Liver (tissue), 9 donors: ENCODE measurements around the gene BHLHE23. TPM values are rescaled to one million over a fixed set of nuclear protein-coding genes. Genes with fewer than 3 reads are reported as not detected.

Experiments used
- DNase-seq: peaks from one replicate; pipeline ENCODE4 v3.0.0-alpha.2; 2017; ENCODE audit warnings: low spot score
- H3K27ac ChIP-seq, 2 donors: one replicate each; pipeline ENCODE4 v1.7.0; 2013; ENCODE audit warnings: inconsistent platforms in 2 of 2, low read length in 2 of 2, control low read depth in 1 of 2, low read depth in 1 of 2, mild to moderate bottlenecking in 1 of 2
- H3K27me3 ChIP-seq, 4 donors: one replicate each; pipeline versions ENCODE4 v1.6.1 to v1.7.0; 2013; ENCODE audit warnings: low read length in 3 of 4, inconsistent platforms in 1 of 4, mild to moderate bottlenecking in 1 of 4, moderate library complexity in 1 of 4; ENCODE audit not compliant: control insufficient read depth in 4 of 4, insufficient read depth in 4 of 4
- H3K36me3 ChIP-seq, 4 donors: one replicate each; pipeline versions ENCODE4 v1.6.1 to v1.7.0; 2013; ENCODE audit warnings: low read length in 3 of 4, mild to moderate bottlenecking in 3 of 4, low read depth in 1 of 4, moderate library complexity in 1 of 4; ENCODE audit not compliant: control insufficient read depth in 4 of 4, insufficient read depth in 3 of 4
- H3K4me1 ChIP-seq, 4 donors: one replicate each; pipeline versions ENCODE4 v1.6.1 to v1.7.0; 2013; ENCODE audit warnings: low read length in 3 of 4, mild to moderate bottlenecking in 3 of 4, moderate library complexity in 1 of 4; ENCODE audit not compliant: control insufficient read depth in 4 of 4, insufficient read depth in 4 of 4
- H3K4me3 ChIP-seq, 3 donors: one replicate each; pipeline versions ENCODE4 v1.6.1 to v1.7.0; 2013; ENCODE audit warnings: low read length in 3 of 3, control low read depth in 1 of 3, low read depth in 1 of 3, mild to moderate bottlenecking in 1 of 3
- H3K9ac ChIP-seq, 2 donors: one replicate each; pipeline ENCODE4 v1.7.0; 2013; ENCODE audit warnings: low read length in 2 of 2, mild to moderate bottlenecking in 2 of 2, moderate library complexity in 2 of 2, control low read depth in 1 of 2, low read depth in 1 of 2
- H3K9me3 ChIP-seq, 4 donors: one replicate each; pipeline versions ENCODE4 v1.6.1 to v1.7.0; 2013; ENCODE audit warnings: low read length in 3 of 4; ENCODE audit not compliant: control insufficient read depth in 4 of 4
- ATF3 ChIP-seq: IDR thresholded peaks from 2 replicates; pipeline ENCODE4 v1.6.1; 2016; ENCODE audit warnings: antibody characterized with exemption
- EGR1 ChIP-seq, 2 donors: IDR thresholded peaks; 2 replicates each; pipeline ENCODE4 v1.6.1; 2016 to 2018; ENCODE audit warnings: antibody characterized with exemption in 2 of 2, low read depth in 2 of 2
- FOXA1 ChIP-seq: IDR thresholded peaks from 2 replicates; pipeline ENCODE4 v1.6.1; 2016; ENCODE audit warnings: antibody characterized with exemption
- FOXA2 ChIP-seq: IDR thresholded peaks from 2 replicates; pipeline ENCODE4 v1.6.1; 2016; ENCODE audit warnings: antibody characterized with exemption
- GABPA ChIP-seq, 2 donors: IDR thresholded peaks in 1 of 2; conservative IDR thresholded peaks in 1 of 2; 2 replicates each; pipeline ENCODE4 v1.6.1; 2016; ENCODE audit warnings: antibody characterized with exemption in 2 of 2, mild to moderate bottlenecking in 1 of 2, moderate library complexity in 1 of 2
- HNF4A ChIP-seq, 2 donors: conservative IDR thresholded peaks; 2 replicates each; pipeline ENCODE4 v1.6.1; 2016; ENCODE audit warnings: antibody characterized with exemption in 2 of 2, mild to moderate bottlenecking in 2 of 2
- HNF4G ChIP-seq: IDR thresholded peaks from 2 replicates; pipeline ENCODE4 v1.6.1; 2016; ENCODE audit warnings: antibody characterized with exemption
- JUND ChIP-seq, 2 donors: IDR thresholded peaks; 2 replicates each; pipeline ENCODE4 v1.6.1; 2016; ENCODE audit warnings: antibody characterized with exemption in 2 of 2
- MAX ChIP-seq: IDR thresholded peaks from 2 replicates; pipeline ENCODE4 v1.6.1; 2016; ENCODE audit warnings: antibody characterized with exemption
- NR2F2 ChIP-seq: IDR thresholded peaks from 2 replicates; pipeline ENCODE4 v1.6.1; 2016; ENCODE audit warnings: antibody characterized with exemption
- RAD21 ChIP-seq, 2 donors: IDR thresholded peaks; 2 replicates each; pipeline ENCODE4 v1.6.1; 2016; ENCODE audit warnings: antibody characterized with exemption in 2 of 2, mild to moderate bottlenecking in 2 of 2
- REST ChIP-seq: IDR thresholded peaks from 2 replicates; pipeline ENCODE4 v1.6.1; 2016; ENCODE audit warnings: antibody characterized with exemption, mild to moderate bottlenecking
- RXRA ChIP-seq, 2 donors: IDR thresholded peaks; 2 replicates each; pipeline ENCODE4 v1.6.1; 2017 to 2018; ENCODE audit warnings: antibody characterized with exemption in 2 of 2, mild to moderate bottlenecking in 1 of 2
- SP1 ChIP-seq: IDR thresholded peaks from 2 replicates; pipeline ENCODE4 v1.6.1; 2018; ENCODE audit warnings: antibody characterized with exemption, mild to moderate bottlenecking
- TAF1 ChIP-seq: conservative IDR thresholded peaks from 2 replicates; pipeline ENCODE4 v1.6.1; 2016; ENCODE audit warnings: antibody characterized with exemption, mild to moderate bottlenecking
- WGBS: extraction: QIAGEN DNeasy Blood & Tissue Kit; methylation state at CpG from one replicate; pipeline ENCODE4 v1.1.7; 2013; 5-methylcytosine and 5-hydroxymethylcytosine counted together
- polyA plus RNA-seq, 2 donors: library from polyadenylated mRNA; stranded (reverse) in 1 of 2; unstranded in 1 of 2; fragments of 200-250 nt in 1 of 2; fragments of >200 nt in 1 of 2; fragmentation: Nextera tagmentation in 1 of 2; extraction: Ambion mirVana in 1 of 2; gene quantifications; one replicate each; pipeline versions ENCODE4 v1.2.1 to v1.2.3, GENCODE V29; 2013 to 2015
- total RNA-seq, 2 donors: library from RNA; depleted of rRNA; stranded (reverse); fragments of >200 nt; gene quantifications; one replicate each; pipeline ENCODE4 v1.2.3, GENCODE V29; 2014
- TF ChIP-seq, protein P1 (sequence below): fragments of 150-350 bp; IDR thresholded peaks from 2 replicates; pipeline ENCODE4 v1.5.1; 2017; ENCODE audit warnings: improper control_type of control experiment, low read depth, low read length; ENCODE audit not compliant: missing input control
- TF ChIP-seq, protein P2 (sequence below): IDR thresholded peaks from 2 replicates; pipeline ENCODE4 v1.6.1; 2016; ENCODE audit warnings: antibody characterized with exemption
- donor health status: healthy.
- donor health status: healthy.
- donor health status: healthy.
- donor health status: healthy.
- donor health status: healthy.

BHLHE23 gene
- total and polyA plus RNA-seq, 4 donors, result not detected

DNA sequence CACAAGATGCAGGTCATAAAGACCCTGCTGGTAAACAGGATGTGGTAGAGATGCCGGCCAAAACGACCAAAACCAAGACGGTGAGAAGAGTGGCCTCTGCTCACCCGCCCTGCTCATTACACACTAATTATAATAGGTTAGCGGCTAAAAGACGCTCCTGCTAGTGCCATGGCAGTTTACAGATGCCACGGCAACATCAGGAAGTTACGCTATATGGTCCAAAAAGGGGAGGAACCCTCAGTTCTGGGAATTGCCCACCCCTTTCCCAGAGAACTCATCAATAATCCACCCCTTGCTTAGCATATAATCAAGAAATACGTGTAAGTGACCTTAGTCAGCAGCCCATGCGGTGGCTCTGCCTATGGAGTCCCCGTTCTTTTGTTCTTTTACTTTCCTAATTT lies 17.6 kb downstream of the BHLHE23 start:
- H3K4me3 ChIP-seq, result no peak overlapping the region
- no peaks in the 10 kb centered on the region for H3K4me1 ChIP-seq
- no peaks in the 10 kb centered on the region for H3K36me3 ChIP-seq
- DNase-seq, result no peak
- 57% methylated on average over 11 of the region's 11 CpGs for WGBS
- no peaks in the 10 kb centered on the region for H3K9me3 ChIP-seq
- no peak overlapping the region for H3K27ac ChIP-seq
- no peak overlapping the region for H3K9ac ChIP-seq
- TF ChIP-seq EGR1 (IDR thresholded peaks at IDR 0.05; ENCODE audit: low read depth in 2 of 2) (no peak), GABPA (IDR thresholded peaks at IDR 0.05 in 1 of 2, conservative IDR thresholded peaks at IDR 0.05 in 1 of 2) (no peak), HNF4G (no peak), JUND (IDR thresholded peaks at IDR 0.05) (no peak), ATF3 (no peak), FOXA1 (no peak), RXRA (IDR thresholded peaks at IDR 0.05) (no peak), NR2F2 (no peak), REST (no peak), SP1 (no peak), TAF1 (no peak), FOXA2 (no peak), RAD21 (IDR thresholded peaks at IDR 0.05) (no peak), MAX (no peak)
- TF ChIP-seq, protein P1, sequence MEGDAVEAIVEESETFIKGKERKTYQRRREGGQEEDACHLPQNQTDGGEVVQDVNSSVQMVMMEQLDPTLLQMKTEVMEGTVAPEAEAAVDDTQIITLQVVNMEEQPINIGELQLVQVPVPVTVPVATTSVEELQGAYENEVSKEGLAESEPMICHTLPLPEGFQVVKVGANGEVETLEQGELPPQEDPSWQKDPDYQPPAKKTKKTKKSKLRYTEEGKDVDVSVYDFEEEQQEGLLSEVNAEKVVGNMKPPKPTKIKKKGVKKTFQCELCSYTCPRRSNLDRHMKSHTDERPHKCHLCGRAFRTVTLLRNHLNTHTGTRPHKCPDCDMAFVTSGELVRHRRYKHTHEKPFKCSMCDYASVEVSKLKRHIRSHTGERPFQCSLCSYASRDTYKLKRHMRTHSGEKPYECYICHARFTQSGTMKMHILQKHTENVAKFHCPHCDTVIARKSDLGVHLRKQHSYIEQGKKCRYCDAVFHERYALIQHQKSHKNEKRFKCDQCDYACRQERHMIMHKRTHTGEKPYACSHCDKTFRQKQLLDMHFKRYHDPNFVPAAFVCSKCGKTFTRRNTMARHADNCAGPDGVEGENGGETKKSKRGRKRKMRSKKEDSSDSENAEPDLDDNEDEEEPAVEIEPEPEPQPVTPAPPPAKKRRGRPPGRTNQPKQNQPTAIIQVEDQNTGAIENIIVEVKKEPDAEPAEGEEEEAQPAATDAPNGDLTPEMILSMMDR, result no peak
- TF ChIP-seq, protein P2, sequence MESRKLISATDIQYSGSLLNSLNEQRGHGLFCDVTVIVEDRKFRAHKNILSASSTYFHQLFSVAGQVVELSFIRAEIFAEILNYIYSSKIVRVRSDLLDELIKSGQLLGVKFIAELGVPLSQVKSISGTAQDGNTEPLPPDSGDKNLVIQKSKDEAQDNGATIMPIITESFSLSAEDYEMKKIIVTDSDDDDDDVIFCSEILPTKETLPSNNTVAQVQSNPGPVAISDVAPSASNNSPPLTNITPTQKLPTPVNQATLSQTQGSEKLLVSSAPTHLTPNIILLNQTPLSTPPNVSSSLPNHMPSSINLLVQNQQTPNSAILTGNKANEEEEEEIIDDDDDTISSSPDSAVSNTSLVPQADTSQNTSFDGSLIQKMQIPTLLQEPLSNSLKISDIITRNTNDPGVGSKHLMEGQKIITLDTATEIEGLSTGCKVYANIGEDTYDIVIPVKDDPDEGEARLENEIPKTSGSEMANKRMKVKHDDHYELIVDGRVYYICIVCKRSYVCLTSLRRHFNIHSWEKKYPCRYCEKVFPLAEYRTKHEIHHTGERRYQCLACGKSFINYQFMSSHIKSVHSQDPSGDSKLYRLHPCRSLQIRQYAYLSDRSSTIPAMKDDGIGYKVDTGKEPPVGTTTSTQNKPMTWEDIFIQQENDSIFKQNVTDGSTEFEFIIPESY, result no peak
- H3K27me3 ChIP-seq, result peaks cover 0 to 3% (median 2%) of the 10 kb centered on the region in 4 donors

GRCh38 chr20:62987114-62987513 lies 19.6 kb downstream of the BHLHE23 start:
- no peak overlapping the region for H3K27ac ChIP-seq
- no peaks in the 10 kb centered on the region for H3K4me1 ChIP-seq
- no peak overlapping the region for H3K4me3 ChIP-seq
- H3K9ac ChIP-seq, result no peak overlapping the region
- 53% methylated on average over 10 of the region's 10 CpGs for WGBS
- peaks cover 0 to 3% (median 2%) of the 10 kb centered on the region in 4 donors for H3K27me3 ChIP-seq
- H3K36me3 ChIP-seq, result no peaks in the 10 kb centered on the region
- no peaks in the 10 kb centered on the region for H3K9me3 ChIP-seq
- no peak for DNase-seq
- TF ChIP-seq REST (no peak), JUND (IDR thresholded peaks at IDR 0.05) (no peak), FOXA1 (no peak), TAF1 (no peak), SP1 (no peak), EGR1 (IDR thresholded peaks at IDR 0.05; ENCODE audit: low read depth in 2 of 2) (no peak), MAX (no peak), RAD21 (IDR thresholded peaks at IDR 0.05) (no peak), HNF4G (no peak), HNF4A (conservative IDR thresholded peaks at IDR 0.05) (no peak), ATF3 (no peak)
- TF ChIP-seq, protein P2, result no peak
